ENCODE results near the gene PLEKHG2. TPM values are rescaled to one million over a fixed set of nuclear protein-coding genes. Genes with fewer than 3 reads are reported as not detected.
"Not testable (repeated sequence)": the region's sequence is repeated elsewhere in the genome, so short reads cannot be mapped to it uniquely, and the experiment has no call there.

PLEKHG2 gene, protein sequence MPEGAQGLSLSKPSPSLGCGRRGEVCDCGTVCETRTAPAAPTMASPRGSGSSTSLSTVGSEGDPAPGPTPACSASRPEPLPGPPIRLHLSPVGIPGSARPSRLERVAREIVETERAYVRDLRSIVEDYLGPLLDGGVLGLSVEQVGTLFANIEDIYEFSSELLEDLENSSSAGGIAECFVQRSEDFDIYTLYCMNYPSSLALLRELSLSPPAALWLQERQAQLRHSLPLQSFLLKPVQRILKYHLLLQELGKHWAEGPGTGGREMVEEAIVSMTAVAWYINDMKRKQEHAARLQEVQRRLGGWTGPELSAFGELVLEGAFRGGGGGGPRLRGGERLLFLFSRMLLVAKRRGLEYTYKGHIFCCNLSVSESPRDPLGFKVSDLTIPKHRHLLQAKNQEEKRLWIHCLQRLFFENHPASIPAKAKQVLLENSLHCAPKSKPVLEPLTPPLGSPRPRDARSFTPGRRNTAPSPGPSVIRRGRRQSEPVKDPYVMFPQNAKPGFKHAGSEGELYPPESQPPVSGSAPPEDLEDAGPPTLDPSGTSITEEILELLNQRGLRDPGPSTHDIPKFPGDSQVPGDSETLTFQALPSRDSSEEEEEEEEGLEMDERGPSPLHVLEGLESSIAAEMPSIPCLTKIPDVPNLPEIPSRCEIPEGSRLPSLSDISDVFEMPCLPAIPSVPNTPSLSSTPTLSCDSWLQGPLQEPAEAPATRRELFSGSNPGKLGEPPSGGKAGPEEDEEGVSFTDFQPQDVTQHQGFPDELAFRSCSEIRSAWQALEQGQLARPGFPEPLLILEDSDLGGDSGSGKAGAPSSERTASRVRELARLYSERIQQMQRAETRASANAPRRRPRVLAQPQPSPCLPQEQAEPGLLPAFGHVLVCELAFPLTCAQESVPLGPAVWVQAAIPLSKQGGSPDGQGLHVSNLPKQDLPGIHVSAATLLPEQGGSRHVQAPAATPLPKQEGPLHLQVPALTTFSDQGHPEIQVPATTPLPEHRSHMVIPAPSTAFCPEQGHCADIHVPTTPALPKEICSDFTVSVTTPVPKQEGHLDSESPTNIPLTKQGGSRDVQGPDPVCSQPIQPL (N-terminal part only)
- 29.5 TPM for total RNA-seq

DNA sequence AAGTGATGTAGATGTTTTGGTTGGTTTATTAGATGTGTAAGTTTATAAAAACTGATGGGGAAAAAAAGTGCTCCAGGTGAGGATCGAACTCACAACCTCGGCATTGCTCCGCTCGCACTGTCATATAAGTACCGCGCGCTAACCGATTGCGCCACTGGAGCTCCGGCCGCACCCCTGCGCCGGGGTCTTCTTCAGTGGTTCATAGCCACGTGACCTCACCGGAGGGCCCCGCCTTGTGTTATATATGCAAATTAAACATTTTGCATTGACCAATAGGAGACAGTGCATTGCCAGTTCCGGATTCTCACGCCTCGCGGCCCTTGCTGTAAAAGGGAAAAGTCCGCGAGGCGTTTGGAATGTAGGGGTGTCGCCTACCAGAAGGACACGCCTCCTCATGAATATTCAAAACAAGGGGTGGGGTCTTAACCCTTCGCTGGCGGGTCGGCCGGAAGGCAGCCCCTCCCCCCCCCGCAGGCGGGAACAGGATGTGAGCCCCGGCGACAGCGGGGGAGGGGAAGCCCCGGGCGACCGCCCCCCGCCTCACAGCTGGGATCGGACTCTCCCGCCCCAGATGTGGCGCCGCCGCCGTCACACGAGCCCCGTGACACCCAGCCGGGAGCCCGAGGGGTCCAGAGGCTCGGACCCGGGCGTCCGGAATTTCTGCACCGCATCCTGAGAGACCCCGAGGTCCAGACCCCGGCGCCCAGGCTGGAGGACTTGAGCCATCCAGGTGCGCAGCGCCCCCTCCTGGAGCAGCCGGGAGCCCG lies at the start of gene PLEKHG2:
TSS of gene PLEKHG2 (plus strand) at position 570 of the 767 bp plus-strand sequence. CDS start 1,418 bp downstream, outside the sequence.
- DNase-seq, result peak; percentile 100

- peak; percentile 81 for DNase-seq
Measured at GRCh38 chr19:39362682-39363657, 49.5 kb upstream of the PLEKHG2 start.

DNA sequence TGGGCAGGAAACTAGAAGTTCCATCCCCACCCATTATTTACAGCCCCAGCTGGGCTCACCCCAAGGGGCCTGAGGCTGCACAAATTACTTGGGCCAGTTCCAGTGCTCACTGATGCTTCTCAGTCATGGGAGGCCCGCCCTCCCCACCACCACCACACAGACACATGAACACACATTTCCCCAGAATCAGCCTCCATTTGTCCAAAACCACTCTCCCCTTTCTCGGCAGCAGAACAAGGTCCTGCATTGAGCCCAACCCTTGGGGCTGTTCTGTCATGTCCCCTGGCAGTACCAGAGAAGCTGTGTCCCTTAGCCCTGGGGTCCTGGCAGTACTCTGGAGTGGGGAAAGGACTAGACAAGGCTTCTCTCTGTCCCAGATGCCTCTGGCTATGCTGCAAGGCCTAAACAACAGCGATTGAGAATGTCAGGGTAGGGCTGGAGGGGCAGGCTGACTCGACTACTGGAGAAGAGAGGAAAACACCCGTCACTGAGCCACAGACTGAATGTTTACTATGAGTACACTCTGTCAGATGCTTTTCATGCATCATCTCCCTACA lies 48.5 kb upstream of the PLEKHG2 start:
- peak; percentile 83 for DNase-seq

DNA sequence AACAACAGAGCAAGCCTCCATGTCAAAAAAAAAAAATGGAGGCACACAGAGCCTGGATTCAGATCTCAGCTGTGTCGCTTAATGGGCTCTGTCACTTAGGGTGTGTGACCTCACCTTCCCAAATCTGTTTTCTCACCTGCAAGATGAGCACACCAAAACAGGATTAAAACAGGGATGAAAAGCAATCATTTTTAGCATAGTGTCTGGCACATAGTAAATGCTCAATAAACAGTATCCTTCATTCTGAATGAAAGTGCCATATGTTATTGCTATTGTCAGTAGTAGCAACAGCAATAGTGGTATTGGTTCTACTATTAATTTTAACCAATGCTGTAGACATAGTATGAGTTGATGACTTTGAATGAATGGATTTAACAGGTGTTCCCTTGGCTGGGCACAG lies 46.9 kb upstream of the PLEKHG2 start:
- DNase-seq, result no peak

- DNase-seq, result no peak
Measured at GRCh38 chr19:39369200-39369599, 43.3 kb upstream of the PLEKHG2 start.

- DNase-seq, result no peak
Measured at GRCh38 chr19:39370735-39371134, 41.7 kb upstream of the PLEKHG2 start.

GRCh38 chr19:39372047-39372802 lies 40.2 kb upstream of the PLEKHG2 start:
- DNase-seq, result peak; percentile 88

DNA sequence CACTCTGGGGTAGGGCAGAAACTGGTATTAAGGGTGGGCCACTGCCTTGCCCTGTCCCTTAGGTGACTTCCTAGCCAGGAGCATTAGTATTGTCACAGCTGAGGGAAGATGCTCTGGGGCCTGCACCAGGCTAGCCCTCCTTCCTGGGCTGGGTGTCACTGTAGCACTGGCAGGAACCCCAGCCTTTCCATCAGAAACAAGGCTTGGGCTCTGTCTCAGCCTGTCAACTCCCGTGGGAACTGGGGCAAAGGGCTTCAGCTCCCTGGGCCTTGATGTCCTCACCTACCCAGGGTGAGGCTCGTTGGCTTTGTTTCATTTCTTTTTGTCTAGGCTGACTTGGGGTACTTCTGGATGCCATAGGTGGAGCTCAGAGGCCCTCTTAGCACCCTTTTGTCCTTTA lies 39.5 kb upstream of the PLEKHG2 start:
- DNase-seq, result no peak

- no peak for DNase-seq
Measured at GRCh38 chr19:39375929-39376328, 36.5 kb upstream of the PLEKHG2 start.

GRCh38 chr19:39377373-39378362 lies 34.8 kb upstream of the PLEKHG2 start:
- no peak for DNase-seq

GRCh38 chr19:39379366-39379765 lies 33.1 kb upstream of the PLEKHG2 start:
- DNase-seq, result not testable (repeated sequence)

DNA sequence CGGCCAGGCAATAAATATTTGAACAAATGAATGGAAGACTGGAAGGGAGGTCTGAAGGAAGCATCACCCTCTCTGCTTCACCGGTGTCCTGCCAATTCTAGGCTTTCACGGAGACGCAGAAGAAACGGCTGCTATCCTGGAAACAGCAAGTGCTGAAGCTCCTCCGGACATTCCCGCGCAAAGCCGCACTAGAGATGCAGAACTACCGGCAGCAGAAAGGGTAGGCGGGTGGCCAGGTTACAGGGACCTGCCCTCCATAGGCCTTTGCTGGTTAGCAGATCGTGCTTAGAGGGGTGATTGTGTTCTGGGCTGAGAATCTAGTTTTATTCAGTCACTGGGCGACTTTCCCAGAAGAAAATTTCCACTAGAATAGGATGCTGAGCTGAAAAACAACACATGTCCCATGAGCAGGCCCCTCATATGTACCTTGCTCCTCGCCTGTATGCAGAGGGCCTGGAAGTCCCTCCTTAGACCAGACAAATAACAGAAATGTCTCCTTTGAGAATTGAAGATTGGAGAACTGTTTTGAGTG lies 32.5 kb upstream of the PLEKHG2 start:
- no peak for DNase-seq

- DNase-seq, result no peak
Measured at GRCh38 chr19:39380521-39381502, 31.7 kb upstream of the PLEKHG2 start.

DNA sequence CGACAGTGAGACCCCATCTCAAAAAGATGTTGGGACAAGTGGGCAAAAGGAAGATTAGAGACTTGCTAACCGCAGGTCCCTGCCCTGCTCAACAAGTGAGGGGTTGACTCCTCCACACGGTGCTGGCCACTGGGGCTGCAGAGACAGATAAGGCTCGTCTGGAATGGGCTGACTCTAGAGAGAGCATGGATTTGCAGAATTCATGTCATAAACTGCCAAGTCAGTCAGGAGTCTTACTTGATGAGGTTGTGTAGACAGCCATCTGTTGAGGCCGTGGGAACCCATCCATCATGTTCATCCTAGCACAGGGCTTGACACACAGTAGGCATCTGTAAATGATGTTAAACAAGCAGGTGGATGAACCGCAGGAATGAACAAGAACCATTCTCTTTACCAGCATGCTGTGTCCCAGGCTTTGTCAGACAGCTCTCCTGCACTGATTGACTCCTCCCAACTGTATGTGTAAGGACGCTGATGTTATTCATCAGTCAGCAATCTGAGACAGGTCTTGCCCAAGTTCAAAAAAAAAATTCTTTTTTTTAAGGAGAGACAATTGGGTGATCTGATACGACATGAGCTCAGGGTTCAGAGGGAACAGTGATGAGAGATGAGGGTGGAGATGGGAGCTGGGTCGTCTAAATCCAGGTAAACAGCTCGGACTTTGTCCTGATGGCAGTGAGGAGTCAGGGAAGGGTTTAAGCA lies 30.4 kb upstream of the PLEKHG2 start:
- DNase-seq, result no peak

- no peak for DNase-seq
Measured at GRCh38 chr19:39382991-39383828, 29.3 kb upstream of the PLEKHG2 start.

Data from skin of body (tissue), 2 donors.